GM19025 (cell line): ENCODE measurements around the gene PCLAF.
"Not testable (repeated sequence)": the region's sequence is repeated elsewhere in the genome, so short reads cannot be mapped to it uniquely, and the experiment has no call there.

Source experiments
- ATAC-seq: cut with Tn5 transposase; IDR thresholded peaks from one replicate; pipeline ENCODE4 v1.9.1; 2021; ENCODE audit warnings: mild to moderate bottlenecking, low read depth, moderate library complexity; ENCODE audit not compliant: unreplicated experiment

PCLAF gene

DNA sequence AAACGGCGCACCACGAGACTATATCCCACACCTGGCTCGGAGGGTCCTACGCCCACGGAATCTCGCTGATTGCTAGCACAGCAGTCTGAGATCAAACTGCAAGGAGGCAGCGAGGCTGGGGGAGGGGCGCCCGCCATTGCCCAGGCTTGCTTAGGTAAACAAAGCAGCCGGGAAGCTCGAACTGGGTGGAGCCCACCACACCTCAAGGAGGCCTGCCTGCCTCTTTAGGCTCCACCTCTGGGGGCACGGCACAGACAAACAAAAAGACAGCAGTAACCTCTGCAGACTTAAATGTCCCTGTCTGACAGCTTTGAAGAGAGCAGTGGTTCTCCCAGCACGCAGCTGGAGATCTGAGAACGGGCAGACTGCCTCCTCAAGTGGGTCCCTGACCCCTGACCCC lies 54.3 kb downstream of the PCLAF start:
- not testable (repeated sequence) for ATAC-seq

DNA sequence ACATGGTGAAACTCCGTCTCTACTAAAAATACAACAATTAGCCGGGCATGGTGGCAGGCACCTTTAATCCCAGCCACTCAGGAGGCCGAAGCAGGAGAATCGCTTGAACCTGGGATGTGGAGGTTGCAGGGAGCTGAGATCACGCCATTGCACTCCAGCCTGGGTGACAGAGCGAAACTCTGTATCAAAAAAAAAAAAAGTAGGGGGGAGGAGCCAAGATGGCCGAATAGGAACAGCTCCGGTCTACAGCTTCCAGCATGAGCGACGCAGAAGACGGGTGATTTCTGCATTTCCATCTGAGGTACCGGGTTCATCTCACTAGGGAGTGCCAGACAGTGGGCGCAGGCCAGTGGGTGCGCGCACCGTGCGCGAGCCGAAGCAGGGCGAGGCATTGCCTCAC lies 54.8 kb downstream of the PCLAF start:
- not testable (repeated sequence) for ATAC-seq

DNA sequence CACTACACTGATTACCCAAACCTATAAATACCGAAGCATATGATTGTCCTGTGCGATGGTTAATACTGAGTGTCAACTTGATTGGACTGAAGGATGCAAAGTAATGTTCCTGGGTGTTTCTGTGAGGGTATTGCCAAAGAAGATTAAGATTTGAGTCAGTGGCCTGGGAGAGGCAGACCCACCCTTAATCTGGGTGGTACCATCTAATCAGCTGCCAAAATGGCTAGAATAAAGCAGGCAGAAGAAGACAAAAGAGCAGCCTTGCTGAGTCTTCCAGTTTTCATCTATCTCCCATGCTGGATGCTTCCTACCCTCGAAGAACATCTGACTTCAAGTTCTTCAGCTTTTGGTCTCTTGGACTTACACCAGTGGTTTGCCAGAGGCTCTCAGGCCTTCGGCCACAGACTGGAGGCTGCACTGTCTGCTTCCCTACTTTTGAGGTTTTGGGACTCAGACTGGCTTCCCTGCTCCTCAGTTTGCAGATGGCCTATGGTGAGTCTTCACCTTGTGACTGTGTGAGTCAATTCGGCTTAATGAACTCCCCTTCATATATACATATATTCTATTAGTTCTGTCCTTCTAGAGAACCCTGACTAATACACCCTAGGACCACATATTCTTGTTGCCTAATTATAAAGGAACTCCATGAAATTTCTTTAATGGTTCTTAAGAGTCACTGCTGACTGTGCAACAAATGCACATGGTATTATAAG lies 56.9 kb downstream of the PCLAF start:
- ATAC-seq, result no peak

DNA sequence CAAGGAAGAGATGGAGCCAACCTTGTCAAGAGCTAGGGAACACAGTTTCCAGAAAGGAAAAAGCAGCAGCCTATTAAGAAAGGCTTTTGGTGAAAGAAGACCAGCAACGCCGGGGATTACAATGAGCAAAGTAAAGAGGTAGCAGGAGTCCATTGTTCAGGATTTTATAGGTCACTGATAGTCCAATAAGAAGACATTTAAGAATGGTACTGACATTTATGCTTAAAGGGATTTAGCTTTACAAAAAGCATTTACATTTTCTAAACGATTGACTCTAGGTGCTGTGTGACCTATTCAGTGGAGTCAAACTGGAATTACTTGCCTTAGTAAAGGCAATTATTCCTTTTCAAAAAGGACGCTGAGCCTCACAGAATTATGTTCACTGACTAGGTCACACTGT lies 66.0 kb downstream of the PCLAF start:
- no peak for ATAC-seq

DNA sequence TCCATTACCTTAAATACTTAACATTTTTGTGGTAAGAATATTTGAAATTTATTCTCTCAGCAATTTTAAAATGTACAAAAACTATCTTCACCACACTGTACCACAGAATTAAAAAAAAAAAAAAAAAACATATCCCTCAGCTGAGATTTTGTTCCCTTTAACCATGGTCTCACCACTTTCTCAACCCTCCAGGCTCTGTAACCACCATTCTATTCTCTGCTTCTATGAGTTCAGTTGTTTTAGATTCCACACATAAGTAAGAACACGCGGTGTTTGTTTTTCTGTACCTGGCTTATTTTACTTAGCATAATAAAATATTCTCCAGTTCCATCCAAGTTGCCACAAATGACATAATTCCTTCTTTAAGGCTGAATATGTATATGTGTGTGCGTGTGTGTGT lies 66.8 kb downstream of the PCLAF start:
- ATAC-seq, result no peak
